Caco-2 (cell line): ENCODE measurements around the gene CIPC. TPM values are rescaled to one million over a fixed set of nuclear protein-coding genes. Genes with fewer than 3 reads are reported as not detected.

Experiments
- BruUV-seq: library from RNA; stranded (reverse); fragments of 400-500 nt; replicated peaks from 2 replicates; lab custom pipeline; 2021; lab: Mats Ljungman, UMichigan
- CTCF ChIA-PET: fragments of 300-600 bp; sonication (Branson Sonifier 250); formaldehyde crosslinking; loops from one replicate; lab custom pipeline; 2022; ENCODE audit warnings: antibody characterized with exemption; lab: Charles Lee
- POLR2A ChIA-PET: fragments of 300-600 bp; sonication (Branson Sonifier 250); formaldehyde crosslinking; loops from one replicate; lab custom pipeline; 2022; ENCODE audit warnings: antibody characterized with exemption; lab: Charles Lee
- DNase-seq, 2 experiments: peaks; one replicate each; pipeline versions ENCODE4 v3.0.0 to v3.0.0-alpha.2; 2020 to 2022
- H3K27me3 ChIP-seq: replicated peaks from 2 replicates; pipeline ENCODE4 v1.6.0; 2011; ENCODE audit warnings: low read length; ENCODE audit not compliant: control insufficient read depth, insufficient read depth
- H3K36me3 ChIP-seq: 2 replicates; pipeline ENCODE4 v1.5.1; 2011; ENCODE audit warnings: low read length; ENCODE audit not compliant: control insufficient read depth, insufficient read depth
- H3K4me1 ChIP-seq: fragments of 250-450 bp; sonication (Bioruptor Pico); 2 replicates; pipeline ENCODE4 v1.5.1; 2020; ENCODE audit warnings: mild to moderate bottlenecking
- H3K4me3 ChIP-seq: 2 replicates; pipeline ENCODE4 v1.5.1; 2011; ENCODE audit warnings: low read depth, mild to moderate bottlenecking, control low read depth, low read length
- H3K9me3 ChIP-seq: fragments of 250-450 bp; sonication (Bioruptor Pico); 2 replicates; pipeline ENCODE4 v1.5.1; 2020; ENCODE audit warnings: mild to moderate bottlenecking, moderate library complexity
- H3K27ac Mint-ChIP-seq: one replicate; pipeline ENCODE4 v1.8.0; 2022; ENCODE audit warnings: mixed read lengths; ENCODE audit not compliant: unreplicated experiment
- H3K27me3 Mint-ChIP-seq: one replicate; pipeline ENCODE4 v1.8.0; 2022; ENCODE audit warnings: mixed read lengths; ENCODE audit not compliant: insufficient read depth, unreplicated experiment
- H3K36me3 Mint-ChIP-seq: one replicate; pipeline ENCODE4 v1.8.0; 2022; ENCODE audit warnings: mild to moderate bottlenecking, mixed read lengths; ENCODE audit not compliant: insufficient read depth, unreplicated experiment
- H3K4me1 Mint-ChIP-seq: one replicate; pipeline ENCODE4 v1.8.0; 2022; ENCODE audit warnings: low read depth, mixed read lengths; ENCODE audit not compliant: unreplicated experiment
- H3K4me3 Mint-ChIP-seq: one replicate; pipeline ENCODE4 v1.8.0; 2022; ENCODE audit warnings: mild to moderate bottlenecking, moderate library complexity, mixed read lengths; ENCODE audit not compliant: unreplicated experiment
- H3K9me3 Mint-ChIP-seq: one replicate; pipeline ENCODE4 v1.8.0; 2022; ENCODE audit warnings: mixed read lengths; ENCODE audit not compliant: unreplicated experiment
- CTCF ChIP-seq, 2 experiments: fragments of 200-600 bp in 1 of 2; IDR thresholded peaks; 1 replicate in 1 of 2; 2 replicates in 1 of 2; pipeline versions ENCODE4 v1.5.1 to v1.8.0; 2011 to 2022; ENCODE audit warnings: antibody characterized with exemption in 1 of 2, control low read depth in 1 of 2, inconsistent platforms in 1 of 2, low read depth in 1 of 2, low read length in 1 of 2, mild to moderate bottlenecking in 1 of 2, moderate library complexity in 1 of 2; ENCODE audit not compliant: insufficient read depth in 1 of 2, severe bottlenecking in 1 of 2, unreplicated experiment in 1 of 2
- intact Hi-C: fragments of 100-400 bp; cut with micrococcal nuclease; formaldehyde crosslinking; loops from one replicate; pipeline ENCODE4 v1.10.0; 2022; ENCODE audit not compliant: unreplicated experiment
- total RNA-seq: library from RNA; stranded (reverse); gene quantifications from 2 replicates; pipeline ENCODE4 v1.2.3, GENCODE V29; 2022

The CIPC gene
- total RNA-seq, 1 experiment from 2014 or later = 15.4 TPM

DNA sequence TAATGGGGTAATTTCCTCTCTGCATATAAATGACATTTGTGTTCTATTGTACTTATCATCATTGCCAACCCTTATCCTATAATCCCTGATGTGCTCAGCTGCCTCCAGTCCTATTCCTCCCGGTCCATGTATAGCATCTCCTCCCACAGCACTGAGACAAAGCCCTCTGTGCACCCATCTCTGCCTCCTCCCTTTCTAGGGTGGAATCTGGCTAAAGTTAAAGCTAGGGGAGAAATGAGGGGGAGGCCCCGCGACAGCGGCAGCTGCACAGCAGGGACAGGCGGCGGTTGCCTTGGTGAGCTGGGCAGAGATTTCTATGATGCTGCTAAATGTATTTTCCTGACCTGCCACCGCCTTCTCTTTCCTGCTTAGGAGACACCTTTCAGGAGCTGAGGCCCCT lies 56.4 kb downstream of the CIPC start:
- H3K9me3 ChIP-seq = no peaks in the 10 kb centered on the region
- H3K4me3 ChIP-seq = no peak overlapping the region
- H3K36me3 Mint-ChIP-seq = no peaks in the 10 kb centered on the region
- H3K4me1 ChIP-seq = no peaks in the 10 kb centered on the region
- peaks cover 8% of the 10 kb centered on the region for H3K27me3 Mint-ChIP-seq
- no peaks in the 10 kb centered on the region for H3K9me3 Mint-ChIP-seq
- no peak for TF ChIP-seq CTCF (IDR thresholded peaks at IDR 0.05; ENCODE audit: insufficient read depth in 1 of 2, low read depth in 1 of 2, low read length in 1 of 2, severe bottlenecking in 1 of 2, unreplicated experiment in 1 of 2)
- POLR2A ChIA-PET = no interaction called here
- no peaks in the 10 kb centered on the region for H3K4me1 Mint-ChIP-seq
- no TSS peak for BruUV-seq
- intact Hi-C loops = no loop called here
- H3K36me3 ChIP-seq = no peaks in the 10 kb centered on the region
- H3K4me3 Mint-ChIP-seq = no peak overlapping the region
- CTCF ChIA-PET = no interaction called here
- H3K27ac Mint-ChIP-seq = no peak overlapping the region
- DNase-seq = no peak
- H3K27me3 ChIP-seq = no peaks in the 10 kb centered on the region

GRCh38 chr14:77155083-77155482 lies 57.0 kb downstream of the CIPC start:
- H3K36me3 Mint-ChIP-seq = no peaks in the 10 kb centered on the region
- no peaks in the 10 kb centered on the region for H3K9me3 ChIP-seq
- intact Hi-C loops = no loop called here
- DNase-seq = no peak
- POLR2A ChIA-PET = no interaction called here
- H3K27ac Mint-ChIP-seq = no peak overlapping the region
- no peak overlapping the region for H3K4me3 ChIP-seq
- H3K27me3 Mint-ChIP-seq = peaks cover 8% of the 10 kb centered on the region
- H3K27me3 ChIP-seq = no peaks in the 10 kb centered on the region
- no TSS peak for BruUV-seq
- CTCF ChIA-PET = no interaction called here
- H3K4me1 ChIP-seq = no peaks in the 10 kb centered on the region
- H3K4me3 Mint-ChIP-seq = no peak overlapping the region
- no peaks in the 10 kb centered on the region for H3K4me1 Mint-ChIP-seq
- H3K9me3 Mint-ChIP-seq = no peaks in the 10 kb centered on the region
- no peaks in the 10 kb centered on the region for H3K36me3 ChIP-seq
- TF ChIP-seq CTCF (IDR thresholded peaks at IDR 0.05; ENCODE audit: insufficient read depth in 1 of 2, low read depth in 1 of 2, low read length in 1 of 2, severe bottlenecking in 1 of 2, unreplicated experiment in 1 of 2) = no peak

- Histone ChIP-seq H3K4me1 (no peaks in the 10 kb centered on the region), H3K36me3 (no peaks in the 10 kb centered on the region), H3K4me3 (no peak overlapping the region), H3K9me3 (no peaks in the 10 kb centered on the region), H3K27me3 (no peaks in the 10 kb centered on the region)
- intact Hi-C loops = no loop called here
- H3K9me3 Mint-ChIP-seq = no peaks in the 10 kb centered on the region
- no peak for DNase-seq
- H3K4me1 Mint-ChIP-seq = no peaks in the 10 kb centered on the region
- H3K36me3 Mint-ChIP-seq = no peaks in the 10 kb centered on the region
- no TSS peak for BruUV-seq
- no peak for TF ChIP-seq CTCF (IDR thresholded peaks at IDR 0.05; ENCODE audit: insufficient read depth in 1 of 2, low read depth in 1 of 2, low read length in 1 of 2, severe bottlenecking in 1 of 2, unreplicated experiment in 1 of 2)
- POLR2A ChIA-PET = no interaction called here
- CTCF ChIA-PET = interaction anchor here (0.5 to 1.5 kb wide), 3 partner anchors 45 to 87 kb away, joined by 3 to 6 read pairs (median 3); no protein-coding TSS in a partner anchor
- H3K27ac Mint-ChIP-seq = no peak overlapping the region
- no peak overlapping the region for H3K4me3 Mint-ChIP-seq
- H3K27me3 Mint-ChIP-seq = peaks cover 14% of the 10 kb centered on the region
Measured at GRCh38 chr14:77157740-77158139, 59.7 kb downstream of the CIPC start.
